SU-DHL-6 (cell line): ENCODE data around the gene AKT1.

ENCODE experiments used
- CTCF ChIP-seq: fragments of 200-600 bp; sonication (generic); IDR thresholded peaks from one replicate; pipeline ENCODE4 v1.5.1; 2017; ENCODE audit warnings: antibody characterized with exemption, mild to moderate bottlenecking, low read length, moderate library complexity; ENCODE audit not compliant: insufficient read depth, poor library complexity, severe bottlenecking
- EZH2phosphoT487 ChIP-seq: fragments of 200-600 bp; sonication (generic), shearing (Covaris generic); conservative IDR thresholded peaks from 2 replicates; pipeline ENCODE4 v1.6.1; 2018; ENCODE audit warnings: mild to moderate bottlenecking, antibody characterized with exemption, low read length, moderate library complexity, mixed read lengths

DNA sequence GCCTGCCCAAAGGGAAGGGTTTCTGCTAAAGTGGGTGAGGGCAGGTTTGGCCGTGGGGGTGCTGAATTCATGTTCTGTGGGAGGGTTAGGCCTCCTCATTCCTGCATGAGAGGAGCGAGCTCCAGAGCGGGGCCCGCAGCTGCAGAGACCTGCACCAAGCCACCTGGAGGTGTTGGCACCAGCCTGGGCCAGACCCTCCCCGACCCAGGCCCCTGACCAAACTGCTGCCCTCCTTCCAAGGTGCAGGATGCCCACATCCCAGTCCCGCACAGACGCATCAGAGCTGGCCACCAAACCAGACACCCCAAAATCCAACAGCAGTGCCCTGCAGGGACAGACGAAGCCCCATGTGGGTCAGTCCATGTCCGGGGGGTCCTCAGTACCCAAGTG lies 61.0 kb downstream of the AKT1 start:
- TF ChIP-seq CTCF (no peak), EZH2phosphoT487 (no peak)
